ENCODE results near the gene USP24.
"Not testable (repeated sequence)": the region's sequence is repeated elsewhere in the genome, so short reads cannot be mapped to it uniquely, and the experiment has no call there.

The USP24 gene

DNA sequence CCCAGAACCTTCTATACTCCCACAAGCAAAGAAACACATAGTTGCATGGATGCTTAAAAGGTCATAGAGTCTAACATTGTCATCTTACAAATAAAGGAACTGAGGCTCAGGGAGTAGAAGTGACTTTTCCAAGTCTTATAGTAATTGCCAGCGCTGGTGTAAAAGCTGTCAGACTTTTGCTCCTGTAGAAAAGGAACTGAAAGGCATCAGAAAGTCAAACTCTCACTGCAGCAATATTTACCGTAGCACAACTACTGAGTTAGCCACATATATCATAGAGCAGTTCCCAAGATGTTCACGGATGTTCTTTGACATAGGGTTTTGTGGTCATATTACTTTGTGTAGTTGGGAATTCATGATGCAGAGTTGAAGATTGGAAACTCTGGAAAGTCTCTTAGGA, 16.6 kb upstream of the USP24 start:
- no peak for DNase-seq

DNA sequence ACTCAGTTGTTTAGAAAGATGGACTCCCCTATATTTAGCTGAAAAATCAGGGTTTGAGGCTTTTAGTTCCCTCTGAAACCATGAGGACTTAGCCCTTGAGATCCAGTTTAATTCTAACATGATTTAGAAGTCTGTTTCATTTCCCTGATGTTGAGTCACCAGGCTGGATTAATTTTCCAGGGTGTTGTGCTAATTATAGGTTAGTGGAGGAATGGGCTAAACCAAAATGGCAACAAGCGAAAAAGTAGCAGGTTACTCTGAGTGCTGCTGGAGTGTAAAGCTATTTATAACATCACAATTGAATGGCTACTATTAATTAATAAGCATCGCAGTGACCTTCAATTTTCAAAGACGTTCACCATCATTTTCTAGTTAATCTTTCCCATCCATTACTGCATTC, 15.5 kb upstream of the USP24 start:
- DNase-seq: no peak

DNA sequence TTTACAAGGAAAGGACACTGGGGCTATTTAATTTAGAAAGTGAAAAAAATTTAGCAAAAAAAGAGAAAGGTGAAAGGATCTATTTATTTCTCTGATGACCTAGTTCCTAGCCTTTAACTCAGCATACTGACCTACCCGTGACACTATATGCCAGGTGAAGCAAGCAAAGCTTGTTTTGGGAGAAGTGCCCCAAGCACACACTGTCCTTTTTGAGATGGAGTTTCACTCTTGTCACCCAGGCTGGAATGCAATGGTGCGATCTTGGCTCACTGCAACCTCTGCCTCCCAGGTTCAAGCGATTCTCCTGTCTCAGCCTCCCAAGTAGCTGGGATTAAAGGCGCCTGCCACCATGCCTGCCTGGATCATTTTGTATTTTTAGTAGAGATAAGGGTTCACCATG, 14.6 kb upstream of the USP24 start:
- DNase-seq: not testable (repeated sequence)

DNA sequence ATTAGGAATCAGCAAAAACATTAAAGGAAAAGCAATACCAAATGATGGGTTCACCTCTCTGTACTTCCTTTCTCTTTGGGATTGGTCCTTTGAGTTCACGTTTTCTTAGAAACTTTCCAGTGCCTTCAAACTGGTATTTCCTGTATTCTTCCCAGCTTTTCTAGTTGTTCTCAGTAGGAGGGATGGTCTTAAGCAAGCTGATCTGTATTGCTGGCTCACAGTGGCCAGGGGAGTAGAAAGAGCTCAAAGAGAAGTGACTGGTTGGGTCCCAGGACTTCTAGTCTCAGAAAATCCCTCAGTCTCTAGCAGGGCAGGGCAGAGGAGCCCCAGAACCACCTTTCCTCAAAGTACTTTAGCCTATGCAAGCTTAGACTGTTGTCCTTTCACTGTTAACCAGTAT, 10.1 kb upstream of the USP24 start:
- no peak for DNase-seq

DNA sequence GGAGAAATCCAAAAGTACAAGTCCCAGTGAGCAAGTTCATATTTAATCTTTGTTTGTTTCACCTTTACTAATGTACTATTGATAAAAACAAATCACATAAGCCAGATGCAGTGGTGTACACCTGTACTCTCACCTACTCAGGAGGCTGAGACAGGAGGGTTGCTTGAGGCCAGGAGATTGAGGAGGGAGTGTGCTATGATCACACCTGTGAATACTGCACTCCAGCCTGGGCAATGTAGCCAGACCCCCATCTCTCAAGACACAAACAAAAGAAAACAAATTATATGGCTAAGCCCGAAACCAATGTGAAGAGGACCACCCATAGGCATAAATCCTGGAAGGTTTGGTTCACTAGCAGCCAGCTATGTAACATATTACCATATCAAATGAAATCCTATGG, 9.6 kb upstream of the USP24 start:
- DNase-seq: no peak

DNA sequence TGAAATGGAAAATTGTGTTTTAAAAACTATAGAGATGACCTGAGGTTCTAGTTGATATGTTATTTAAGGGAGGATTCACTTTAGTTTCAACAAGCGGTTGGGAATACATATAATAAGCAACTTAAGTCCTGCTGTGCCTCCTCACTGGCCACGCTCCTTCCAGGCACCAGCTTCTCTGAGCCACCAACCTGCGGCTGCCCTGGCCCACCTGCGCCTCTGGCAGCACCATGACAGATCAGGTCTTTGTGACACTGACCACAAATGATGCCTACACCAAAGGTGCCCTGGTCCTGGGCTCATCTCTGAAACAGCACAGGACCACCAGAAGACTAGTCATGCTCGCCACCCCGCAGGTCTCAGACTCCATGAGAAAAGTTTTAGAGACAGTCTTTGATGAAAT, 7.0 kb upstream of the USP24 start:
- no peak for DNase-seq

DNA sequence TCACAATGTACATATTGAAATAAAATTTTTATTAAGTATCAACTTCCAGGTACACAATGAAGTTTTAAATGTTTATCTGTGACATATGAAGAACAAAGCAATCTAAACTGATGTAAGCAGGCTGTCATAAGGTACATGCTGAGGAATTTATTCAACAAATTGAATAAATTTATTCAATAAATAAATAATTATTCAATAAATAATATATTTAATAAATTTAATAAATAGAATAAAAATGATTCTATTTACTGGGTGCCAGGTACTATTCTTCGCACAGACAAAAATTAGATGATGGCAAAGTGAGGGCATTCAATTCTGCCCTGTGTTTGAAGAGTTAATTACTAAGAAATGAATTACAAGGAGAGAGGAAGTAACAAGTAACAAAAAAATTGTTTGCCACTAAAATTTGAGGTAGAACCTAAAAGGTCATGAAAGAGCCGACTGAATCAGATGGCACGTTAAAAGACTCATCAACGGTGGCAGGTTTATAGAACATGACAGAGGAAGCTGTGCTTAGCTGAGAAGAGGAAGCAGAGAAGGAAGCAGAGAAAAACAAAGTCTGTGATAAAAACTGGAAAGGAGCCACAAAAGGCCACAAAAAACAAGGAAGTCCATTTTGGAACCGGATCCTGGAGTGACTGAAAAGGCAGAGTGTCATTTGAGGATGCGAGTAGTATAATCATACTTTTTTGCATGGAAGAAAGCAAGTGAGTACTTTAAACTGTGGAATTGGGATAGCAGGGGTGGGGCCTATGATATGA, 2.2 kb upstream of the USP24 start:
- no peak for DNase-seq

DNA sequence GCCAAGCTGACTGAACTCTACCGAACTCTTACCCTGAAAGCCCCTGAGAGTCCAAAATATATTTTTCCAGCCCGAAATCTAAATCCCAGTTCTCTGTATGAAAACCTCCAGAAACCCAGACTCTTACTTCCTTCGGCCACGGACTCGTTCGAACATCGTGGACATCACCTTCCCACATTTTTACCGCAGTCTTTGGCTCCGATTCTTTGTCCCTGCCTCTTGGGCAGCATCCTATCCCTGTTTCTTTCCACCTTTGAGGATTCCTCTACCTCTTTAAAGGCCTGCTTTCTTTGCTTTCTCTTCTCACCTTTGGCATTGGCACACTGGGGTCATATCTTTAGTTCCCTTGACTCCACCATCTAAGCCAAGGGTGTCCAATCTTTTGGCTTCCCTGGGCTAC, 932 bp upstream of the USP24 start:
- no peak for DNase-seq

DNA sequence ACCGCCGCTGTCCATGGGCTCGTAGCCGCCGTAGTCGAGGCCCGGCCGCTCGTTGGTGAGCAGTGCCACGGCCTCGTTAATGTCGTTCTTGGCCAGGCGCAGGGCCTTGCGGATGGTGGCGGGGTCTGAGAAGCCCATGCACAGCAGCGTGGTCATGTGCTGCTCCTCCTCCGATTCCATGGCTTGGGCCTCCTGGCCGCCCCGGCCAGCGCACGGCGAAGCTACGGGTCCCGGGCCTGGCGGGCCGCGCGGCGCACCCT, 300 bp downstream of the USP24 start:
- peak; percentile 71 for DNase-seq

DNA sequence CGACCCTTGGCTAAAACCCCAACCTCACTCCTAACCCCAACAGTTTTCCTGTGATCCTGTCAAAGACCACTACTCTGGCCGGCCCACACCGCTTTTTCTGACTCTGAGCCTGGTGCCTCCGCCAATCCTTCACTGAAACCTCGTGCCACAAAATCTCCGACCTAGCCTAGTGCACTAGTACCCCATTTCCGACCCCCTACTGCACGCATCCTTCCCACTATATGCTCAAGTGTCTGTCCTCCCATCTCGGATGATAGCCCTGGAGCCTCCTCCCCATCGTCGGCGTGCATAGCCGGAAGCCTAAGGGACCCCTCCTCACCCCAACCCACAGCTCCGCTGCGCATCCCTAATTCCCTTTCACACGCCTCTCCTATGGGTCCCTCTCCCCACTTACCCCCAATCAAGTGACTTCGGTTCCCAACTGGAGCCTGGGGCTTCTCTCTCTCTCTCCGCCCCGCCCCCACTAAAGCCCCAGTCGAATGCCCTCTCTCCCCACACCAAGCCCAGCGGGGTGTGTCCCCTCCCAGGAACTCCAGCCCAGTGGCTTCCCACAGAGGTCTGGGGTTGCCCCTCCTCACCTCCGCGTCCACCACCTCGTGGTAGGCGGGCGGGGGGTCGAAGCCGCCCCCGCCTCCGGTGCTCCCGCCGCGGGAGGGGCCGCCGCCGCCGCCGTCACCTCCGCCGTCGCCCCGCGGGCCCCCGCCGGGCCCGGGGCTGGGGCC, 791 bp downstream of the USP24 start:
- peak; percentile 71 for DNase-seq

DNA sequence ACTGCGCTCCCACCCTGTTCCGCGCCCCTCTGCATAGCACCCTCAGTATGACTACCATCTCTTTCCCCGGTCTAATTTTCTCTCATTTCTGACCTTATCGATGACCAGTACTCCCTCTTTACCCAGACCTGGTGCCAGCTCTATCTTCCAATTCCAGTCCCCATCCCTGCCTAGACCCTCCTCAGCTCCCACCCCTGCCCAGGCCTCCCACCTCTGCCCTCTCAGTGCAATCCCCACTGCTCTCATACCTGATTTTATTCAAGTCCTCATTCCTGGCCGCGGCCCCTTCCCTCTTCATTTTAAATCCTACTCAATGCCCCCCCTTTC, 1.3 kb downstream of the USP24 start:
- peak; percentile 60 for DNase-seq

DNA sequence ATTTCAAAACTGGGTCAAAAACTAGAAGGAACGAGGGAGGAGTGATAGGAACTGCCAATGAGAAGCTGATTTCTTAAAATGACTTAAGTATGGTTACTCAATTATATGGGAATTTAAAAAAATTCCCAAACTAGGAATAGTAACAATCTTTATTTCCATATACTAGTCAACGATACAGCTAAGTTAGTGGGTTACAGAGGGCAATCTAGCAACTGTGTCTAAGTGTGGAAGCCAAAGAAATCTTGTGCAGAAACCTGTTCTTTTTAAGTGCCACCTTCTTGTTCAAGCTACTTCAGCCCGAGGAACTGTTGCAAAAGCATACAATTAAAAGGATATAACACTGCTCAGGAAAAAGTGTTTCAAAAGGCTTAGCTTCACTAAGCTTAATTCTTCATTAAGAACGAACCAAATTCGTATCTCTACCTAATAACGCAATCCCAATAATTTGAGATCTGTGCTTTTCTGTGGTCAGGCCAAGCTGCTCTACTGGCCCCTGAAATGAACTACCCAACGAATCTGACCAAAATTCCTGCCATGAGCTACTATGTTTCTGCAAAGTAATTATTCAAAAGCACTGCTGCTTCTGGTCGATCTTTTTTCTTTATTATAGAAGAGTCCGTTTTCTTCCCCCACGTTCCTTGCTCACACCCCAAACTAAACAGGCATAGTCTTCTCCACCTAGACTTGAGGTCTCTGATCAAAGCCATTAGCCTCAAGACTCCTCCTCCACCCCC, 1.8 kb downstream of the USP24 start:
- no peak for DNase-seq

DNA sequence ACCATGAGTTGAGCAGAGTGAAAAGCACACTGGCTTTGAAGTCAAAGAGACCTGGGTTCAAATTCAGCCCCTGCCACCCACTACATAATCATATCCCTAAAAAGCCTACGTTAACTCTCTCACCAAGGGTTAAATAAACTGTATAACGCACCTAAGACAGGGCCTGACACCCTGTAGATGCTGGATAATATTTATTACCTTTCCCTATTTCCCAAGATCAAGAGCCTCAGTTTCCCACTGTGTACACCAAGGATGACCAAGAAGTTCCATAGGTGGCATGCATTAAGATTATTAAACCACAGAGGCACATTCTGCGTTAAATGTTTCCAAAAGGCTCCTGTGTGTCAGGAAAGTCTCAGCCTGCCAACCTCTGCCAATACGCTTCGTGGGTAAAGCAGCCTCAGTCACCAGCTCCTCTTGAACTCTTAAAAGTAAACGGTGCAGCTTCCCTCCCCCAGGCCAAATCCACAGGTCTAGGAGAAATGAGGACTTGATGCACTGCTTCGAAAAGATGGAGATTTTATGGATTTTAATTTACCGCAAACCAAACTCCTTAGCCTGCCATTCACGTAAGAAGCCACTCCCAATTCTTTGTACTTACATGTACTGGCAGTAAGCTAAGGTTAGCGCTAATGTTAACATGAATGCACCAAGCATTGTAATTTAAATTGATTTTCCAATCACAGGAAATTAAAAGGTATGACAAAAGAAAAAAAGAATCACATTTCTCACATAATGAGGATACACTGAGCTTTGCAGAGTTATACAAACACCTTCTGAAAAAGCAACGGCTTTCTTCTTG, 2.6 kb downstream of the USP24 start:
- DNase-seq: no peak

DNA sequence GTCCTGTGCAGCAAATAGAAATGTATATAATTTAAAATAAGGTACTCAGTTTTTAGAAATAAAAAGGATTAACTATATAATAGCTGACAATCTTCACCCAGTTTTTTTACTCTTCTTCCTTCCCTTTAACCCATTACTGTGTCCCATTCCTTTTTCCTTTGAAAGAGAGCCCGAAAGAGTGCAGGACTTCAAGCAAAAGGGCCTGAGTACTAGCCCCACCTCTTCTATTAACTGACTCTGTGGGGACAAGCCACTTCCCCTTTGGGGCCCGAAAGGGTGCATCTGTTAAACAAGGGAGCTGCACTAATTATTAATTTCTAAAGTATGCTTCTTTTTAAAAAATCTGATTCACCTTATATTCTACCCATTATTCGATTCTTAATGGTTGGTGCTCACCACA, 3.3 kb downstream of the USP24 start:
- no peak for DNase-seq

DNA sequence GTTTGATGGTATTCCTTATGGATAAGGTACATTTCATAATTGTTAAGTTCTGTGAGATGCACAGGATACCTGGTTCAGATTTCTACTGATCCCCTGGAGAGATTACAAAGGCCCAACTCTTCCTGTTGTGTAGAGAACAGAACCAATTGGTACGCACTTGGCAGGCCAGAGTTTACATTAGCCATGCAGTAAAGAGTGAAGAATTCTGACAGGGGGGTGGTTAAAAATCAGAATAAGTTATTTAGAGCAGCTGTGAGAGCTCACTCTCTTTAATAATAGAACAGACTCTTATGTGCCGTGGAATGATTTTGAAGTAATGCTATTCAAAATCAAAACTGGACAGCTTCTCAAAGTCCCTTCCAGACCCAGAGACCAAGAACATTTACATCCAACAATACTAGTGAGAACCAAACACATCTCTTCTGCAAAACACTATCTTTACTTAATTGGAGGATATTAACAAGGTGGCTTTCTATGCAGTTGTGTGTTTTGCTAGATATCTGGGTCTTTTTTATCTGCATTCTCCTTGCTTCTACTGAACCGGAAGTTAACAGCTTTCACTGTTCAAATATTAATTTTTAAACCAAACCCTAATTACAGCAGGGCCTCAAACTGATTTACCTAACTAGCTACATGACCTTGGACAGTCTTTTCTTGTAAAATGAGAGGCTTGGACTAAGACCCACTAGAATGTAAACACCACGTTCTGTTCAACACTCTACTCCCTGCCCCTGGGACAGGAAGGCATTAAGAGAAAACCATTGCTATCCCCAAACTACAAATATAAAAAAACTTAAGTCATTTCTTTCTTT, 4.0 kb downstream of the USP24 start:
- no peak for DNase-seq

DNA sequence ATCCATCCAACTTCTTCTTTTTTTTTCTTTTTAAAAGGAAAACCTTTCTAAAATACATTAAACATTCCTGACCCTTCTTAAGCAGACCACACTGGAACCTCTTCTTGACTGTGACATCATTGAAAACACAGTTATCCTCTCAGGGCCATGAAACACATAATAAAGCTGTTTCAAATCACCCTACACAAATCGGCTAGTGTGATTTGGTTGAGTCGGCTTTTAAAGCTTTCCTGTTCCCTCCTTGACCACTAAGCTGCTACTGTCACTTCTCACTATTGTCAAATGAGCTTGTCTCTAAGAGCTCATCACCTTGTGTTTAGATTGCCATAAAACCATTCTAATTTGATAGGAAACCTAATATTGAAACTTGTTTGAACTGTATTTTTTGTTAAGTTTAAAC, 5.9 kb downstream of the USP24 start:
- no peak for DNase-seq

DNA sequence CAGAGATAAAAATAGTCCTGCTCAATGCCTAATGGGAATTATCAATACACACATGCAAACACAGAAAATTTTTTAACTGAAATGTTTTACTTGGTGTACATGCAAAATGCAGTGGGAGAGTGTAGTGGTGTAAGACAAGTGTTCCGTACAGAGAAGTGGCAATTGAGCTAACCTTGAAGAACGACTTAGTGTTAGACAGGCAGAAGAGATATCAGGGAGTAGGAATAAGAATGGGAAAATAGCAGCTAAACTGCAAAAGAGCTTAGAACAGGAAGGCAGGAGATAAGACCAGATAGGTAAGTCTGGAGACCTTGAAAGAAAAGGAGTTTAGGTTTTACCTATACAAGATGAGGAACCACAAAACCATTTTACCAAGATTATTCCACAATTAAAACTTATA, 9.0 kb downstream of the USP24 start:
- DNase-seq: no peak

DNA sequence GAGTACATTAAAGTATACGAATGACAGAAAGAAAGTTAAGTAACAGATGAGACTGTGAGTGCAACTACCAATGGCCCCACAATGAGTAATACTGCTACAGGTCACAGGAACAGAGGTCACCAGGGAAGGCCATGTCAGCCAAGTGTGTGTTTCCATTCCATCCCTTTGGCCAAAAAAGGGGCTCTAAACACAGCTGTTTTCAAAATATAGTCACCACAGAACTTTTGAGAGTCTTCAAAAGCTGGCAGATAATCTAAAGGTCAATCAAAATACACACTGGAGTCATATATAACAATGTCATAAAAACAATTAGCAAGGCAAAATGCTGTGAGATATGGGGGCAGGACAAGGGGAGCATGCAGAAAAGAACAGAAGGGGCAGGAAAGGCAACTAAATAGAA, 10.2 kb downstream of the USP24 start:
- no peak for DNase-seq

DNA sequence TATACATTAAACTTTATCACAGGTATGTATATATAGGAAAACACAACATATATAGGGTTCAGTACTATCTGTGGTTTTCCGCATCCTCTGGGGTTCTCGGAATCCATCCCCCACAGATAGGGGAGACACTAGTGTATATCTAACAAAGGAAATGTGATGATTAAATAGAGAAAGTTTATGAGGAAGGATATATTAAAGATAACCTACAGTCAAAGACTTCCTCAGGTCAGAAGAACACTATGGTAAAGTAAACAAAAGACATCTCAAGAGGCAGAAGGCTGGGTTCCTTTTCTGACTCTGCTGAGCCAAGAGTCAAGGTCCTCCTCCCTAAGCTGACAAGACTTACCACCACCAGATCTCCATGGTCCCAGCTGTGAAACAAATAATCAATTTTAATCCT, 12.1 kb downstream of the USP24 start:
- no peak for DNase-seq

DNA sequence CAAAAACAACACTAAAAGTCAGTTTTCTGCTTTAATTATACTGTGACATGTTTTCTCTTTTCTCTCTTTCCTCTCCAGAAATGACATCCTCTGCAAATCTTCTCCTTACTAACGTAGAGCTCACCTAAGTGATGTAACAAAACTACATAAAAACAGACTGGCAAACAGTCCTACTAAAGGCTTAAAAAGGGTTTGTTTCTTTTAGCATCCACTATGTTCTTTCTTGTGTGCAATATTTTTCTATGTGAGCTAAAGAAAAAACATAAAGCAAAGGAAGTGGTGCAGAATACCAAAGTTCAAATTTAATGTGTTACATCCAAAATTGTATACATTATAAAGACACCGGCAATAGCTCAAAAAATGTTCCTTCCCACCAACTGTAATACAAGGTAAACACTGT, 14.5 kb downstream of the USP24 start:
- no peak for DNase-seq

DNA sequence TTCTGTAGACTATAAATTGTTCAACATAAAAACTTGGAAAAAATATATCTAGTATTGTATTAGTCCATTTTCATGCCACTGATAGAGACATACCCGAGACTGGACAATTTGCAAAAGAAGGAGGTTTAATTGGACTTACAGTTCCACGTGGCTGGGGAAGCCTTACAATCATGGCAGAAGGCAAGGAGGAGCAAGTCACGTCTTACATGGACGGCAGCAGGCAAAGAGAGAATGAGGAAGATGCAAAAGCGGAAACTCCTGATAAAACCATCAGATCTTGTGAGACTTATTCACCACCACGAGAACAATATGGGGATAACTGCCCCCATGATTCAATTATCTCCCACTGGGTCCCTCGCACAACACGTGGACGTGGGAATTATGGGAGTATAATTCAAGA, 15.4 kb downstream of the USP24 start:
- not testable (repeated sequence) for DNase-seq

DNA sequence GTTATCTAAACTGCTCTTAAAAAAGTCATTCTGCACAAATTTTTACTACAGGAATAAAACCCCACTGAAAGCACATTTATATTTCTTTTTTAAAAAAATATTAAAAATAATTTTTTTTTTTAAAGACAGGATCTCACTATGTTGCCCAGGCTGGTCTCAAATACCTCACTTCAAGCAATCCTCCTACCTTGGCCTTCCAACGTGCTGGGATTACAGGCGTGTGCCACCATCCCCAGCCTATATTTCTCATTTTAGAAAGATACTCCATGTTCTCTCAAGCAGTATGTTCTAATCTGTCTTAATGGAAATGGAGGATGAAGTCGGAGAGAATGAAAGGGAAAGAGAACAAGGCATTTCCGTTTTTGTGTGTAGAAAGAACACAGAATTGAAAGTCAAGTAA, 17.1 kb downstream of the USP24 start:
- no peak for DNase-seq

DNA sequence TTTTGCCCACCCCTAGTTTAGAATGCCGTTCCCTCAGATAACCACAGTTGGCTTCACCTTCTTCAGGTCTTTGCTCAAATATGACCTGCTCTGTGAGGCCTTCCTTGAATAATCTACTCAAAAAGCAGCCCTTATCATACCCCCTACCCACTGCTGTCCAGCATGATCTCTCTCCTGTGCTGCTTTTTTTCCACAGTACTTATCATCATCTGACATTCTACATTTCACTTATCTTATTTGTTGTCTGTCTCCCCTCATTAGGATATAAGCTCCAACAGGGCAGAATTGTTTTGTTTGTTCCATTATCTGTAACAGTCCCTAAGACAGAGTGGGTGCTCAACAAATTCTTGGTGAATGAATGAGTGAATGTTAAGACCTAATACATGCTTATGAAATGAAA, 18.1 kb downstream of the USP24 start:
- DNase-seq: no peak
